Renal cortex interstitium (tissue), 11 donors: Measurements from ENCODE around the gene SAMD15. TPM values are rescaled to one million over a fixed set of nuclear protein-coding genes. Genes with fewer than 3 reads are reported as not detected.

Source experiments
- DNase-seq, 11 donors: peaks; one replicate each; pipeline ENCODE4 v3.0.0-alpha.2; 2013; ENCODE audit warnings: low read depth in 9 of 11, low spot score in 4 of 11; ENCODE audit errors: extremely low read depth in 1 of 11
- polyA plus RNA-seq, 3 donors: library from polyadenylated mRNA; unstranded; fragments of 120-200 nt; gene quantifications; one replicate each; pipeline ENCODE4 v1.2.1, GENCODE V29; 2013; ENCODE audit not compliant: insufficient read length in 3 of 3

SAMD15 gene
- polyA plus RNA-seq, 3 donors: 7.6 to 10.3 (median 9.0) TPM

DNA sequence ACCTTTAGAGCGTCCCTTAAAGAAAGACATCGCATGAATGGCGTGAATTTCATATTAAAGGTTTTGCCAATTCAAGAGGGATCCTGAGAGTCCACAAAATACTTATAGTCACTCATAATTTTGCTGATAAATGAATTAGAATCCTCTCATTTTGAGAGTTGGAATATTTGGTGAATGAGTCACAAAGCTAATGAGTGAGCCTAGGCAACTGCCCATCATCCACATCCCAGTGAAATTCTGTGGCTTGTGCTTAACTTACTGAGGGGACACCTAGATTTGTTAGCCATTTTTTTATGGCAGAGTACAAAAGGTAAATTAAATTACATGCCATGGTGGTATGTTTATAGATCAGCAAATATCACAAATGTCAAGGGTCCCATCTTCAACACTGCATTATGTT lies 58.9 kb downstream of the SAMD15 start:
- no peak for DNase-seq

DNA sequence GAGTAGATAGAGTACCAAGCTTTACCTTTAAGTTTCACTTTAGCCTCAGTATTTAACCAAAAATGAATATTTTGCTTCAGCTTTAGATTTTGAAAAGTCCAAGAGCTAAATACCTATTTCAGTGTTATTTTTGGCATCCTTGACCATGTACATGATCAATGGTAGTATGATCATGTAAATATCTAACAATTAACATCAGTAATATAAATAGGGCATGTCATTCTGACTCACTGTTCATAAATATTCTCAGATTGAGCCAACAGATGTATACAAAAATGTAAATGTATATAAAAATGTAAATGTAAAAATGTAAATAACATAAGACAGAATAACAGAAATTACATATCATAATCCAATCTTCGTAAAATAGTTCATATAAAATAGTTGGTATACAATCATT lies 61.4 kb downstream of the SAMD15 start:
- no peak for DNase-seq

DNA sequence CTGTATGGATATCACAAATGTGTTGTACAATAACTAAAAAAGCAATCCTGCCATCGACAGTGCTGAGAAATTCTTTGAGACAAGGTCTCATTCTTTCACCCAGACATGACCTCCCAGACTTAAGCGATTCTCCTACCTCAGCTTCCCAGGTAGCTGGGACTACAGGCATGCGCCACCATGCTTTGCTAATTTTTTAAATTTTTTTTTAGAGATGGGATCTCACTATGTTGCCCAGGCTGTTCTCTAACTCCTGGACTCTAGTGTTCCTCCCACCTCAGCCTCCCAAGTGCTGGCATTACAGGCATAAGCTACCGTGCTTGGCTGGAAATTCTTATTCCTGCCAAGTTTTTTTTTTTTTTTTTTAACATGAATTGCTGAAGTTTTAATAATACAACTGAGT lies 62.7 kb downstream of the SAMD15 start:
- no peak for DNase-seq

Other genes starting within 250 kb of the SAMD15 start
- gene ZDHHC22, start 235.6 kb upstream of the SAMD15 start, polyA plus RNA-seq: under 1 TPM; 0.42 to 0.79 (median 0.55) TPM
- gene TMEM63C, start 195.6 kb upstream of the SAMD15 start, polyA plus RNA-seq: 1 to 10 TPM in 1 of 3 donors, under 1 TPM in 2; 0.57 to 1.1 (median 0.81) TPM
- not detected for gene NGB, start 106.2 kb upstream of the SAMD15 start, polyA plus RNA-seq
- 10 to 100 TPM; 41.6 to 47.0 (median 41.7) TPM for gene POMT2, start 56.5 kb upstream of the SAMD15 start, polyA plus RNA-seq
- 10 to 100 TPM; 27.6 to 34.4 (median 29.7) TPM for gene GSTZ1, start 56.3 kb upstream of the SAMD15 start, polyA plus RNA-seq
- gene TMED8, start 285 bp upstream of the SAMD15 start, polyA plus RNA-seq: 10 to 100 TPM; 20.0 to 25.4 (median 23.6) TPM
- 1 to 10 TPM; 2.3 to 3.5 (median 2.9) TPM for gene NOXRED1, start 46.1 kb downstream of the SAMD15 start, polyA plus RNA-seq
- 10 to 100 TPM; 29.0 to 30.4 (median 30.4) TPM for gene VIPAS39, start 80.2 kb downstream of the SAMD15 start, polyA plus RNA-seq
- gene AHSA1, start 80.7 kb downstream of the SAMD15 start, polyA plus RNA-seq: 100 to 1,000 TPM; 162 to 217 (median 215) TPM
- 1 to 10 TPM; 1.3 to 3.6 (median 1.8) TPM for gene ISM2, start 121.4 kb downstream of the SAMD15 start, polyA plus RNA-seq
- gene SPTLC2, start 239.3 kb downstream of the SAMD15 start, polyA plus RNA-seq: 10 to 100 TPM; 61.8 to 71.8 (median 71.7) TPM